GM23248 (cell line): ENCODE data around the gene MRPS14. TPM values are rescaled to one million over a fixed set of nuclear protein-coding genes. Genes with fewer than 3 reads are reported as not detected.
"Not testable (repeated sequence)": the region's sequence is repeated elsewhere in the genome, so short reads cannot be mapped to it uniquely, and the experiment has no call there.

Experiments used
- DNase-seq: peaks from one replicate; pipeline ENCODE4 v3.0.0-alpha.2; 2015
- H2AFZ ChIP-seq: fragments of 200-600 bp; sonication (generic); 2 replicates; pipeline ENCODE4 v1.6.1; 2016; ENCODE audit warnings: antibody characterized with exemption
- H3F3A ChIP-seq: fragments of 200-600 bp; sonication (generic); 2 replicates; pipeline ENCODE4 v1.6.1; 2016; ENCODE audit warnings: mild to moderate bottlenecking, antibody characterized with exemption, mixed run types; ENCODE audit not compliant: insufficient read depth
- H3K27ac ChIP-seq: fragments of 200-600 bp; sonication (generic); 2 replicates; pipeline ENCODE4 v1.5.1; 2016; ENCODE audit warnings: mild to moderate bottlenecking
- H3K27me3 ChIP-seq: fragments of 200-600 bp; sonication (generic); replicated peaks from 2 replicates; pipeline ENCODE4 v1.6.1; 2016; ENCODE audit warnings: mild to moderate bottlenecking; ENCODE audit not compliant: insufficient read depth
- H3K36me3 ChIP-seq: fragments of 200-600 bp; sonication (generic); 2 replicates; pipeline ENCODE4 v1.6.1; 2016; ENCODE audit warnings: low read depth, mild to moderate bottlenecking
- H3K4me1 ChIP-seq: fragments of 200-600 bp; sonication (generic); 2 replicates; pipeline ENCODE4 v1.6.1; 2016; ENCODE audit warnings: mild to moderate bottlenecking; ENCODE audit not compliant: insufficient read depth
- H3K4me2 ChIP-seq: fragments of 200-600 bp; sonication (generic); one replicate; pipeline ENCODE4 v1.6.1; 2016; ENCODE audit warnings: mild to moderate bottlenecking; ENCODE audit not compliant: unreplicated experiment
- H3K4me3 ChIP-seq: fragments of 200-600 bp; sonication (generic); 2 replicates; pipeline ENCODE4 v1.5.1; 2016; ENCODE audit warnings: mild to moderate bottlenecking
- H3K79me2 ChIP-seq: fragments of 200-600 bp; sonication (generic); 2 replicates; pipeline ENCODE4 v1.6.1; 2016; ENCODE audit warnings: mild to moderate bottlenecking; ENCODE audit not compliant: insufficient read depth
- H3K9ac ChIP-seq: fragments of 200-600 bp; sonication (generic); 2 replicates; pipeline ENCODE4 v1.6.1; 2016; ENCODE audit warnings: mild to moderate bottlenecking
- H3K9me2 ChIP-seq: fragments of 200-600 bp; sonication (generic); 2 replicates; pipeline ENCODE4 v1.6.1; 2016; ENCODE audit warnings: mixed run types, mild to moderate bottlenecking, moderate library complexity; ENCODE audit not compliant: insufficient read depth
- H3K9me3 ChIP-seq: fragments of 200-600 bp; sonication (generic); one replicate; pipeline ENCODE4 v1.6.1; 2017; ENCODE audit warnings: low read depth
- H4K20me1 ChIP-seq: fragments of 200-600 bp; sonication (generic); 2 replicates; pipeline ENCODE4 v1.6.0; 2016; ENCODE audit not compliant: insufficient read depth
- EZH2 ChIP-seq: fragments of 200-600 bp; sonication (generic); IDR thresholded peaks from 2 replicates; pipeline ENCODE4 v1.6.1; 2018; ENCODE audit warnings: antibody characterized with exemption, mild to moderate bottlenecking; ENCODE audit not compliant: insufficient read depth, poor library complexity, severe bottlenecking
- EZH2phosphoT487 ChIP-seq: fragments of 200-600 bp; sonication (generic); IDR thresholded peaks from 2 replicates; pipeline ENCODE4 v1.6.1; 2018; ENCODE audit warnings: antibody characterized with exemption, moderate library complexity, mild to moderate bottlenecking, low read depth; ENCODE audit not compliant: insufficient read depth
- WGBS, 2 experiments: methylation state at CpG; one replicate each; pipeline ENCODE4 v1.1.6; 2015 to 2017; ENCODE audit warnings: low lambda C conversion rate in 2 of 2, low coverage in 1 of 2; ENCODE audit errors: missing lambda C conversion rate in 2 of 2; 5-methylcytosine and 5-hydroxymethylcytosine counted together
- in situ Hi-C: fragments of 300-500 bp; cut with MboI; formaldehyde crosslinking; loops from 2 replicates; pipeline ENCODE4 v1.15.0; 2020
- polyA plus RNA-seq: library from polyadenylated mRNA; unstranded; fragments of >200 nt; fragmentation: Nextera tagmentation; extraction: Ambion mirVana; gene quantifications from 2 replicates; pipeline ENCODE4 v1.2.1, GENCODE V29; 2016
- total RNA-seq: library from RNA; depleted of rRNA; stranded (reverse); fragments of >200 nt; shearing (Covaris generic); gene quantifications from 2 replicates; pipeline ENCODE4 v1.2.3, GENCODE V29; 2014

The MRPS14 gene
- total and polyA plus RNA-seq, 2 experiments from 2014 or later = 19.6 to 63.7 TPM

GRCh38 chr1:175035865-175036264 is 12.6 kb upstream of the MRPS14 start:
- WGBS, 2 experiments = 51 to 52% methylated on average over 6 of the region's 6 CpGs

GRCh38 chr1:175034775-175035174 is 11.6 kb upstream of the MRPS14 start:
- H3K79me2 ChIP-seq = no peaks in the 10 kb centered on the region
- H3K4me2 ChIP-seq = no peak overlapping the region
- peaks cover 9% of the 10 kb centered on the region; the same call in 1 of the 2 replicates for H3K27me3 ChIP-seq
- no peak for TF ChIP-seq EZH2
- no peak for TF ChIP-seq EZH2phosphoT487
- H3K9ac ChIP-seq = no peak overlapping the region
- no peaks in the 10 kb centered on the region for H4K20me1 ChIP-seq
- no peak overlapping the region for H2AFZ ChIP-seq
- no peaks in the 10 kb centered on the region for H3K36me3 ChIP-seq
- DNase-seq = no peak
- no peaks in the 10 kb centered on the region for H3K9me3 ChIP-seq
- H3K9me2 ChIP-seq = no peaks in the 10 kb centered on the region
- no peaks in the 10 kb centered on the region for H3F3A ChIP-seq
- WGBS, 2 experiments = 41 to 49% methylated on average over 2 of the region's 2 CpGs
- H3K27ac ChIP-seq = no peak overlapping the region
- no peak overlapping the region for H3K4me3 ChIP-seq
- H3K4me1 ChIP-seq = no peaks in the 10 kb centered on the region
- in situ Hi-C loops = loop anchor here (10.0 kb wide), 1 partner anchor 280 kb away; no protein-coding TSS in a partner anchor

More at GRCh38 chr1:175035865-175036264, 12.6 kb upstream of the MRPS14 start:
- Histone ChIP-seq H4K20me1 (no peaks in the 10 kb centered on the region), H3K4me1 (no peaks in the 10 kb centered on the region), H2AFZ (no peak overlapping the region), H3K9me2 (no peaks in the 10 kb centered on the region), H3K79me2 (no peaks in the 10 kb centered on the region), H3K36me3 (no peaks in the 10 kb centered on the region), H3K9me3 (no peaks in the 10 kb centered on the region), H3K4me3 (no peak overlapping the region), H3K4me2 (no peak overlapping the region), H3F3A (no peaks in the 10 kb centered on the region), H3K27ac (no peak overlapping the region), H3K27me3 (peaks cover 9% of the 10 kb centered on the region), H3K9ac (no peak overlapping the region)
- no peak for DNase-seq
- TF ChIP-seq EZH2 (no peak), EZH2phosphoT487 (no peak)
- in situ Hi-C loops = loop anchor here (10.0 kb wide), 1 partner anchor 279 kb away; no protein-coding TSS in a partner anchor

DNA sequence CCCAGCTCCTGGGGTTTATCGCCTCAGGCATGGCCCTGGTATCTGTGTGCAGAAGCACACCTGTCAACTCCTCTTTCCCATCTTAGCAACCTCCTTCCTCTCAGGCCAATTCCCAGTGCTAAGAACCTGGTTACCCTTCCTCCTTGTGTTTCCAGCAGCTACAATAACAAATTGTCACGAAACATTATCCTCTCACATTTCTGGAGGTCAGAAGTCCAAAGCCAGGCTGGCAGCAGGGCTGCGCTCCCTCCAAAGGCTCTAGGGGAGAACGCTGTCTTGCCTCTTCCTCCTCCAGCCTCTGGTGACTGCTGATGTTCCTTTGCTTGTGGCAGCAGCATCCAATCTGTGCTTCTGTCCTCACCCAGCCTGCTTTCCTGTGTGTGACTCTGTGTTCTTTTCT is 10.7 kb upstream of the MRPS14 start:
- Histone ChIP-seq H3K36me3 (no peaks in the 10 kb centered on the region), H3K4me3 (no peak overlapping the region), H3K4me2 (no peak overlapping the region), H3K79me2 (no peaks in the 10 kb centered on the region), H3K9ac (no peak overlapping the region), H3K27me3 (0 out of 2 replicates have a peak, but pooled peaks cover 3% of the 10 kb centered on the region), H3K4me1 (no peaks in the 10 kb centered on the region), H3K27ac (no peak overlapping the region), H3K9me2 (no peaks in the 10 kb centered on the region), H3F3A (no peaks in the 10 kb centered on the region), H3K9me3 (no peaks in the 10 kb centered on the region), H4K20me1 (no peaks in the 10 kb centered on the region), H2AFZ (no peak overlapping the region)
- in situ Hi-C loops = loop anchor here (10.0 kb wide), 1 partner anchor 281 kb away; no protein-coding TSS in a partner anchor
- WGBS, 2 experiments = 71 to 77% methylated on average over 4 of the region's 4 CpGs
- TF ChIP-seq EZH2 = no peak
- TF ChIP-seq EZH2phosphoT487 = no peak
- DNase-seq = no peak

DNA sequence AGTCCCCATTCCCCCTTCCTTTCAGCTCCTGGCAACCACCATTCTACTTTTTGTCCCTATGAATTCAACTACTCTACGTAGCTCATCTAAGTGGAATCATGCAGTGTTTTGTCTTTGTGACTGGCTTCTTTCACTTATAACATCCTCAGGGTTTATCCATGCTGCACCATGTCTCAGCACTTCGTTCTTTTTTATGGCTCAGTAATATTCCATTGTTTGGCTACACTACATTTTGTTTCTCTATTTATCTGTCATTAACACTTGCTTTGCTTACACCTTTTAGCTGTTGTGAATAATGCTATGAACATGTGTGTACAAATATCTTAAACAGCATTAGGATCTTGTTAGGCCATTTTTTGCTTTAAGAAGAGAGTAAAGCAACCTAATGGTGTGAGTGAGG is 1.5 kb upstream of the MRPS14 start:
- H3K79me2 ChIP-seq = peaks cover 32% of the 10 kb centered on the region
- no peaks in the 10 kb centered on the region for H3K36me3 ChIP-seq
- no peaks in the 10 kb centered on the region for H3K9me3 ChIP-seq
- H3K9ac ChIP-seq = no peak overlapping the region
- H2AFZ ChIP-seq = no peak overlapping the region; the same call in 1 of the 2 replicates
- no peaks in the 10 kb centered on the region for H3K9me2 ChIP-seq
- no peaks in the 10 kb centered on the region for H3K27me3 ChIP-seq
- WGBS, 2 experiments = 70 to 79% methylated on average over 2 of the region's 2 CpGs
- no peak overlapping the region for H3K4me2 ChIP-seq
- no peak overlapping the region for H3K4me3 ChIP-seq
- H3F3A ChIP-seq = no peaks in the 10 kb centered on the region
- H3K4me1 ChIP-seq = 0 out of 2 replicates have a peak, but pooled peaks cover 5% of the 10 kb centered on the region
- H4K20me1 ChIP-seq = no peaks in the 10 kb centered on the region
- DNase-seq = no peak
- no peak overlapping the region for H3K27ac ChIP-seq
- no peak for TF ChIP-seq EZH2
- no peak for TF ChIP-seq EZH2phosphoT487
- in situ Hi-C loops = no loop called here

GRCh38 chr1:175023922-175024242 is 657 bp upstream of the MRPS14 start:
- in situ Hi-C loops, H3K4me1 ChIP-seq, H3K36me3 ChIP-seq, H3K27me3 ChIP-seq, DNase-seq, H4K20me1 ChIP-seq, H3K9me2 ChIP-seq, H3F3A ChIP-seq, H3K9me3 ChIP-seq: not testable (repeated sequence)
- peak overlapping the region; percentile 92 for H3K9ac ChIP-seq
- H3K4me3 ChIP-seq = peak overlapping the region; percentile 93
- peaks cover 41% of the 10 kb centered on the region for H3K79me2 ChIP-seq
- peak overlapping the region; percentile 73 for H3K4me2 ChIP-seq
- peak overlapping the region; percentile 78 for H3K27ac ChIP-seq
- 96 to 100% methylated on average over 2 of the region's 2 CpGs for WGBS, 2 experiments
- H2AFZ ChIP-seq = peak overlapping the region; percentile 100
